ENCODE data around the gene ZNF679. TPM values are rescaled to one million over a fixed set of nuclear protein-coding genes. Genes with fewer than 3 reads are reported as not detected.

ZNF679 gene
- polyA plus RNA-seq, 2 of the 4 experiments (the other 2 are of a cell fraction) = not detected

GRCh38 chr7:64183827-64184372 is 44.4 kb upstream of the ZNF679 start:
- 80% methylated on average over 1 of the region's 13 CpGs for WGBS (ENCODE audit: missing lambda C conversion rate)
- CTCF ChIA-PET = no interaction called here

GRCh38 chr7:64184376-64184775 is 43.9 kb upstream of the ZNF679 start:
- Histone ChIP-seq H3K4me3 (no peak overlapping the region), H3K27ac (no peak overlapping the region), H3K9me3 (0 out of 3 replicates have a peak, but pooled peaks cover 8% of the 10 kb centered on the region), H3K4me2 (no peak overlapping the region), H3K4me1 (no peaks in the 10 kb centered on the region)
- no peak for FAIRE-seq
- no peak for DNase-seq (ENCODE audit: low read depth in 1 of 2, low spot score in 1 of 2)
- POLR2A ChIA-PET = no interaction called here
- TF ChIP-seq PBX3 (IDR thresholded peaks at IDR 0.05) = no peak
- TF ChIP-seq CBX2 (IDR thresholded peaks at IDR 0.05; ENCODE audit: borderline replicate concordance, low read depth) = no peak
- TF ChIP-seq ELK1 (IDR thresholded peaks at IDR 0.05; ENCODE audit: low read depth, low read length) = no peak
- TF ChIP-seq ZNF302 (CRISPR knock-in tag; IDR thresholded peaks at IDR 0.05) = no peak
- TF ChIP-seq SREBF2 (IDR thresholded peaks at IDR 0.05) = no peak
- no peak for TF ChIP-seq HOXB13 (CRISPR knock-in tag; IDR thresholded peaks at IDR 0.05; ENCODE audit: low read depth)
- TF ChIP-seq SMC3 (IDR thresholded peaks at IDR 0.05) = no peak
- TF ChIP-seq REST (IDR thresholded peaks at IDR 0.05) = no peak
- no peak for TF ChIP-seq MYC (IDR thresholded peaks at IDR 0.05; ENCODE audit: borderline replicate concordance, low read length)
- TF ChIP-seq BCL3 (IDR thresholded peaks at IDR 0.05) = no peak
- no peak for TF ChIP-seq TFCP2L1 (CRISPR knock-in tag; IDR thresholded peaks at IDR 0.05)
- WGBS (ENCODE audit: missing lambda C conversion rate) = 67% methylated on average over 7 of the region's 12 CpGs
- CTCF ChIA-PET = no interaction called here
- no peak for ATAC-seq

More at GRCh38 chr7:64183827-64184372, 44.4 kb upstream of the ZNF679 start:
- FAIRE-seq = no peak
- no peak for ATAC-seq
- Histone ChIP-seq H3K4me1 (no peaks in the 10 kb centered on the region), H3K9me3 (0 out of 3 replicates have a peak, but pooled peaks cover 8% of the 10 kb centered on the region), H3K4me3 (no peak overlapping the region), H3K27ac (no peak overlapping the region), H3K4me2 (no peak overlapping the region)
- DNase-seq (ENCODE audit: low read depth in 1 of 2, low spot score in 1 of 2) = no peak
- TF ChIP-seq HOXB5 (CRISPR knock-in tag; IDR thresholded peaks at IDR 0.05) = no peak
- TF ChIP-seq EP300 (IDR thresholded peaks at IDR 0.05) = no peak
- TF ChIP-seq POLR2AphosphoS2 (conservative IDR thresholded peaks at IDR 0.05; ENCODE audit: low read length) = no peak
- no peak for TF ChIP-seq USF2 (IDR thresholded peaks at IDR 0.05)
- no peak for TF ChIP-seq HES2 (IDR thresholded peaks at IDR 0.05)
- no peak for TF ChIP-seq RARB (CRISPR knock-in tag; IDR thresholded peaks at IDR 0.05)
- TF ChIP-seq PBX3 (IDR thresholded peaks at IDR 0.05) = no peak
- POLR2A ChIA-PET = no interaction called here

Measured in A549 (cell line).